ENCODE measurements around the gene RAPGEF6.

Gene RAPGEF6

DNA sequence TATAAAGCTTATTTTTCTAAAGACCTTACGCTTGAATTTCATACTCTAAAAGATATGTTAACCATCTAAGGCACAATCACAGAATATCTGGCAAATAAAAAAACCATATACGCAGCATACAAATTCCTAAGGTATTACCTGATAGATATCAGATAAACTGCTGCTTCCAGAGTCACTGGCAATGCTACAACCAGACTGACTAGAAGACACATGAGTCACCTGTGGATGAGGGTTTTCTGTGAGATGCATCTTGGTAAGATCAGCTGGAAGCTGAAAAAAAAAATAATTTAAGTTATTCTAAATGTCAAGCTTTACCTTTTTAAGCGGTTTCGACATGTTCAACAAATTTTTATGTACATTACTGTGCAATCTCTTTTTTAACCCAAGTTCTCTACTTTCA, 113.8 kb downstream of the RAPGEF6 start:
- Histone ChIP-seq H2BK120ac (ENCODE audit: insufficient read depth, low read length, poor library complexity) (no peak overlapping the region), H3K9me3 (ENCODE audit: insufficient read depth, low read depth, low read length) (no peaks in the 10 kb centered on the region), H4K8ac (ENCODE audit: low read depth, low read length) (no peak overlapping the region), H4K91ac (ENCODE audit: low read depth, low read length) (no peak overlapping the region), H3K79me1 (ENCODE audit: low read length) (no peaks in the 10 kb centered on the region), H2AFZ (ENCODE audit: insufficient read depth, low read length, poor library complexity) (no peak overlapping the region), H3K79me2 (ENCODE audit: control insufficient read depth, insufficient read depth, low read length, poor library complexity) (no peaks in the 10 kb centered on the region), H3K18ac (ENCODE audit: low read length) (no peak overlapping the region), H3K4me3 (ENCODE audit: low read depth, low read length) (no peak overlapping the region), H3K4me1 (ENCODE audit: control insufficient read depth in 1 of 2, insufficient read depth in 2 of 2, low read length in 2 of 2) (no peaks in the 10 kb centered on the region), H3K27ac (ENCODE audit: low read depth, low read length) (no peak overlapping the region), H3K4me2 (ENCODE audit: low read length) (no peak overlapping the region), H4K12ac (ENCODE audit: low read depth, low read length) (no peak overlapping the region), H2BK5ac (ENCODE audit: low read depth, low read length, poor library complexity) (no peak overlapping the region), H3K14ac (ENCODE audit: low read length) (no peak overlapping the region), H3K9ac (ENCODE audit: low read length) (no peak overlapping the region), H3K27me3 (ENCODE audit: insufficient read depth, low read length) (no peaks in the 10 kb centered on the region), H3K4ac (ENCODE audit: low read depth, low read length) (no peak overlapping the region), H2AK5ac (ENCODE audit: low read length) (no peak overlapping the region), H3K23ac (ENCODE audit: low read length) (no peak overlapping the region), H2BK12ac (ENCODE audit: low read length) (no peak overlapping the region), H3K36me3 (ENCODE audit: control insufficient read depth in 1 of 2, insufficient read depth in 2 of 2, low read length in 2 of 2) (no peaks in the 10 kb centered on the region)
- no CpG with 5 or more reads among the region's 4 CpGs for WGBS (ENCODE audit: extremely low coverage, insufficient coverage, insufficient read length)
- peak; percentile 70 to 90 for DNase-seq

- H3K36me3 ChIP-seq (ENCODE audit: control insufficient read depth in 1 of 2, insufficient read depth in 2 of 2, low read length in 2 of 2): no peaks in the 10 kb centered on the region
- H2BK120ac ChIP-seq (ENCODE audit: insufficient read depth, low read length, poor library complexity): no peak overlapping the region
- H3K79me1 ChIP-seq (ENCODE audit: low read length): no peaks in the 10 kb centered on the region
- H3K4me3 ChIP-seq (ENCODE audit: low read depth, low read length): no peak overlapping the region
- H2AK5ac ChIP-seq (ENCODE audit: low read length): no peak overlapping the region
- H4K91ac ChIP-seq (ENCODE audit: low read depth, low read length): no peak overlapping the region
- H3K14ac ChIP-seq (ENCODE audit: low read length): no peak overlapping the region
- H2AFZ ChIP-seq (ENCODE audit: insufficient read depth, low read length, poor library complexity): no peak overlapping the region
- H3K4me2 ChIP-seq (ENCODE audit: low read length): no peak overlapping the region
- H3K4me1 ChIP-seq (ENCODE audit: control insufficient read depth in 1 of 2, insufficient read depth in 2 of 2, low read length in 2 of 2): peaks cover 2 to 3% of the 10 kb centered on the region in 2 experiments
- DNase-seq: no peak
- H3K79me2 ChIP-seq (ENCODE audit: control insufficient read depth, insufficient read depth, low read length, poor library complexity): no peaks in the 10 kb centered on the region
- H3K27me3 ChIP-seq (ENCODE audit: insufficient read depth, low read length): no peaks in the 10 kb centered on the region
- no peaks in the 10 kb centered on the region for H3K9me3 ChIP-seq (ENCODE audit: insufficient read depth, low read depth, low read length)
- H3K9ac ChIP-seq (ENCODE audit: low read length): no peak overlapping the region
- WGBS (ENCODE audit: extremely low coverage, insufficient coverage, insufficient read length): no CpG with 5 or more reads among the region's 3 CpGs
- no peak overlapping the region for H4K8ac ChIP-seq (ENCODE audit: low read depth, low read length)
- no peak overlapping the region for H3K23ac ChIP-seq (ENCODE audit: low read length)
- H2BK5ac ChIP-seq (ENCODE audit: low read depth, low read length, poor library complexity): no peak overlapping the region
- H2BK12ac ChIP-seq (ENCODE audit: low read length): no peak overlapping the region
- no peak overlapping the region for H3K4ac ChIP-seq (ENCODE audit: low read depth, low read length)
- H4K12ac ChIP-seq (ENCODE audit: low read depth, low read length): no peak overlapping the region
- H3K27ac ChIP-seq (ENCODE audit: low read depth, low read length): no peak overlapping the region
- no peak overlapping the region for H3K18ac ChIP-seq (ENCODE audit: low read length)
These were observed 119.7 kb downstream of the RAPGEF6 start for GRCh38 chr5:131515348-131515747.

GRCh38 chr5:131514316-131515283, 120.4 kb downstream of the RAPGEF6 start:
- no peak overlapping the region for H3K23ac ChIP-seq (ENCODE audit: low read length)
- peaks cover 2 to 3% of the 10 kb centered on the region in 2 experiments for H3K4me1 ChIP-seq (ENCODE audit: control insufficient read depth in 1 of 2, insufficient read depth in 2 of 2, low read length in 2 of 2)
- H3K18ac ChIP-seq (ENCODE audit: low read length): no peak overlapping the region
- H4K91ac ChIP-seq (ENCODE audit: low read depth, low read length): no peak overlapping the region
- no peak overlapping the region for H3K14ac ChIP-seq (ENCODE audit: low read length)
- H3K9ac ChIP-seq (ENCODE audit: low read length): no peak overlapping the region
- H3K4me3 ChIP-seq (ENCODE audit: low read depth, low read length): no peak overlapping the region
- no peak overlapping the region for H2BK5ac ChIP-seq (ENCODE audit: low read depth, low read length, poor library complexity)
- H2BK12ac ChIP-seq (ENCODE audit: low read length): no peak overlapping the region
- no peak overlapping the region for H2BK120ac ChIP-seq (ENCODE audit: insufficient read depth, low read length, poor library complexity)
- H3K27me3 ChIP-seq (ENCODE audit: insufficient read depth, low read length): no peaks in the 10 kb centered on the region
- no peaks in the 10 kb centered on the region for H3K79me2 ChIP-seq (ENCODE audit: control insufficient read depth, insufficient read depth, low read length, poor library complexity)
- no peak overlapping the region for H3K27ac ChIP-seq (ENCODE audit: low read depth, low read length)
- H3K4ac ChIP-seq (ENCODE audit: low read depth, low read length): no peak overlapping the region
- no peaks in the 10 kb centered on the region for H3K79me1 ChIP-seq (ENCODE audit: low read length)
- H3K36me3 ChIP-seq (ENCODE audit: control insufficient read depth in 1 of 2, insufficient read depth in 2 of 2, low read length in 2 of 2): no peaks in the 10 kb centered on the region
- no peak overlapping the region for H3K4me2 ChIP-seq (ENCODE audit: low read length)
- WGBS (ENCODE audit: extremely low coverage, insufficient coverage, insufficient read length): no CpG with 5 or more reads among the region's 6 CpGs
- no peak overlapping the region for H4K8ac ChIP-seq (ENCODE audit: low read depth, low read length)
- no peak overlapping the region for H2AK5ac ChIP-seq (ENCODE audit: low read length)
- H2AFZ ChIP-seq (ENCODE audit: insufficient read depth, low read length, poor library complexity): no peak overlapping the region
- no peak for DNase-seq
- H4K12ac ChIP-seq (ENCODE audit: low read depth, low read length): no peak overlapping the region
- H3K9me3 ChIP-seq (ENCODE audit: insufficient read depth, low read depth, low read length): no peaks in the 10 kb centered on the region

- H3K79me1 ChIP-seq (ENCODE audit: low read length): no peaks in the 10 kb centered on the region
- H3K9me3 ChIP-seq (ENCODE audit: insufficient read depth, low read depth, low read length): no peaks in the 10 kb centered on the region
- no peak overlapping the region for H3K4me3 ChIP-seq (ENCODE audit: low read depth, low read length)
- no peak overlapping the region for H3K4me2 ChIP-seq (ENCODE audit: low read length)
- H4K91ac ChIP-seq (ENCODE audit: low read depth, low read length): no peak overlapping the region
- H2BK5ac ChIP-seq (ENCODE audit: low read depth, low read length, poor library complexity): no peak overlapping the region
- DNase-seq: no peak
- H2BK12ac ChIP-seq (ENCODE audit: low read length): no peak overlapping the region
- no peak overlapping the region for H3K27ac ChIP-seq (ENCODE audit: low read depth, low read length)
- no peak overlapping the region for H2AFZ ChIP-seq (ENCODE audit: insufficient read depth, low read length, poor library complexity)
- H4K12ac ChIP-seq (ENCODE audit: low read depth, low read length): no peak overlapping the region
- no peak overlapping the region for H2AK5ac ChIP-seq (ENCODE audit: low read length)
- WGBS (ENCODE audit: extremely low coverage, insufficient coverage, insufficient read length): no CpG with 5 or more reads among the region's 6 CpGs
- H3K9ac ChIP-seq (ENCODE audit: low read length): no peak overlapping the region
- H3K36me3 ChIP-seq (ENCODE audit: control insufficient read depth in 1 of 2, insufficient read depth in 2 of 2, low read length in 2 of 2): no peaks in the 10 kb centered on the region
- no peaks in the 10 kb centered on the region for H3K27me3 ChIP-seq (ENCODE audit: insufficient read depth, low read length)
- H3K14ac ChIP-seq (ENCODE audit: low read length): no peak overlapping the region
- no peak overlapping the region for H2BK120ac ChIP-seq (ENCODE audit: insufficient read depth, low read length, poor library complexity)
- peaks cover 2 to 3% of the 10 kb centered on the region in 2 experiments for H3K4me1 ChIP-seq (ENCODE audit: control insufficient read depth in 1 of 2, insufficient read depth in 2 of 2, low read length in 2 of 2)
- H4K8ac ChIP-seq (ENCODE audit: low read depth, low read length): no peak overlapping the region
- H3K18ac ChIP-seq (ENCODE audit: low read length): no peak overlapping the region
- no peak overlapping the region for H3K4ac ChIP-seq (ENCODE audit: low read depth, low read length)
- H3K79me2 ChIP-seq (ENCODE audit: control insufficient read depth, insufficient read depth, low read length, poor library complexity): no peaks in the 10 kb centered on the region
- no peak overlapping the region for H3K23ac ChIP-seq (ENCODE audit: low read length)
These were observed 121.2 kb downstream of the RAPGEF6 start for GRCh38 chr5:131513780-131514179.
